Loucy (cell line): ENCODE results near the gene ABLIM2.

Experiments used
- EZH2phosphoT487 ChIP-seq: fragments of 200-600 bp; IDR thresholded peaks from 2 replicates; pipeline ENCODE4 v1.6.1; 2018; ENCODE audit warnings: antibody characterized with exemption, mild to moderate bottlenecking, moderate library complexity, borderline replicate concordance
- TF ChIP-seq, protein P1 (sequence below): fragments of 200-600 bp; sonication (generic); conservative IDR thresholded peaks from 2 replicates; pipeline ENCODE4 v1.5.1; 2014; ENCODE audit warnings: mild to moderate bottlenecking, antibody characterized with exemption, low read length

DNA sequence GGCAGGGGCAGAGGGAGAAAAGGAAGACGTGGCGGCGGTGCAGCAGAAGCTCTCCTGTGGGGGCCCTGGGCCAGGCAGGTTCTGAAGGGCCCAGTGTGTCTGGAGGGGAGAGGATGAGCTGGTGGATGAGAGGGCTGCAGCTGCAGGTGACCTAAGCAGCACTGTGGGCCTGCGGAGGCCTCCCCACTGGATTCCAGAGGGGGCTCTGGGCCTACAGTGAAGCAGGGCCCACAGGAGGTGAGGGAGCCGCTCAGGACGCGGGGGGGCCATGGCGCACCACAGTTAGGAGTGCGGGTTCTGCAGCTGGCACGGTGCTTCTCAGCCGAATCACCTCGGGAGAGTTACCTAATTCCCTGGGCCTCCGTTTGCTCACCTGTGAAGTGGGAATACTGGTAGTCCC, 10.5 kb downstream of the ABLIM2 start:
- TF ChIP-seq, protein P1, sequence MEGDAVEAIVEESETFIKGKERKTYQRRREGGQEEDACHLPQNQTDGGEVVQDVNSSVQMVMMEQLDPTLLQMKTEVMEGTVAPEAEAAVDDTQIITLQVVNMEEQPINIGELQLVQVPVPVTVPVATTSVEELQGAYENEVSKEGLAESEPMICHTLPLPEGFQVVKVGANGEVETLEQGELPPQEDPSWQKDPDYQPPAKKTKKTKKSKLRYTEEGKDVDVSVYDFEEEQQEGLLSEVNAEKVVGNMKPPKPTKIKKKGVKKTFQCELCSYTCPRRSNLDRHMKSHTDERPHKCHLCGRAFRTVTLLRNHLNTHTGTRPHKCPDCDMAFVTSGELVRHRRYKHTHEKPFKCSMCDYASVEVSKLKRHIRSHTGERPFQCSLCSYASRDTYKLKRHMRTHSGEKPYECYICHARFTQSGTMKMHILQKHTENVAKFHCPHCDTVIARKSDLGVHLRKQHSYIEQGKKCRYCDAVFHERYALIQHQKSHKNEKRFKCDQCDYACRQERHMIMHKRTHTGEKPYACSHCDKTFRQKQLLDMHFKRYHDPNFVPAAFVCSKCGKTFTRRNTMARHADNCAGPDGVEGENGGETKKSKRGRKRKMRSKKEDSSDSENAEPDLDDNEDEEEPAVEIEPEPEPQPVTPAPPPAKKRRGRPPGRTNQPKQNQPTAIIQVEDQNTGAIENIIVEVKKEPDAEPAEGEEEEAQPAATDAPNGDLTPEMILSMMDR, result no peak
- TF ChIP-seq EZH2phosphoT487, result no peak
